ENCODE measurements around the gene B3GNT3. TPM values are rescaled to one million over a fixed set of nuclear protein-coding genes. Genes with fewer than 3 reads are reported as not detected.

Gene B3GNT3
- total RNA-seq, 6 experiments from 2014 or later = not detected

DNA sequence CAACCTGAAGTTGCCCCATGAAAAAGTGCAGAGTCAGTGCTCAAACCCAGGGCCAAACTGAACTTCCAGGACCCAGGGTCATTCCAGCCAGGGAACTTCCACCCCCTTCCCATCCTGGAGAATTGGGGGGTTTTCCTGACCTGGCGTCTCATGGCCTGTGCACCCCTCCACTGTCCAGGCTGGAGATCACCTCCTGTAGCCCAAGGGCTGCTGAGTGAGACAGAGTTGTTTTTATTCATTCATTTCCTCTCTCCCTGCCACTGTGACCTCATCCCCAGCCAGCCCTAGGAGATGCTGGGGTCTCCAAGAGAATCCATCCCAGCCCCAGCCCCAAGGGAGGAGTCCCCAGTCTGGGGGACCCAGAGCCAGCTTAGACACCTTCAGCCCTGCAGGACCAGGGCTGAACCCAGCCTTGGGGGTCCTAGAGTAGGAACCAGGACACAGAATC is 39.5 kb upstream of the B3GNT3 start:
- TF ChIP-seq, protein P1, sequence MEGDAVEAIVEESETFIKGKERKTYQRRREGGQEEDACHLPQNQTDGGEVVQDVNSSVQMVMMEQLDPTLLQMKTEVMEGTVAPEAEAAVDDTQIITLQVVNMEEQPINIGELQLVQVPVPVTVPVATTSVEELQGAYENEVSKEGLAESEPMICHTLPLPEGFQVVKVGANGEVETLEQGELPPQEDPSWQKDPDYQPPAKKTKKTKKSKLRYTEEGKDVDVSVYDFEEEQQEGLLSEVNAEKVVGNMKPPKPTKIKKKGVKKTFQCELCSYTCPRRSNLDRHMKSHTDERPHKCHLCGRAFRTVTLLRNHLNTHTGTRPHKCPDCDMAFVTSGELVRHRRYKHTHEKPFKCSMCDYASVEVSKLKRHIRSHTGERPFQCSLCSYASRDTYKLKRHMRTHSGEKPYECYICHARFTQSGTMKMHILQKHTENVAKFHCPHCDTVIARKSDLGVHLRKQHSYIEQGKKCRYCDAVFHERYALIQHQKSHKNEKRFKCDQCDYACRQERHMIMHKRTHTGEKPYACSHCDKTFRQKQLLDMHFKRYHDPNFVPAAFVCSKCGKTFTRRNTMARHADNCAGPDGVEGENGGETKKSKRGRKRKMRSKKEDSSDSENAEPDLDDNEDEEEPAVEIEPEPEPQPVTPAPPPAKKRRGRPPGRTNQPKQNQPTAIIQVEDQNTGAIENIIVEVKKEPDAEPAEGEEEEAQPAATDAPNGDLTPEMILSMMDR (IDR thresholded peaks at IDR 0.05) = no peak
- Mint-ChIP-seq H3K27ac (no peak overlapping the region), H3K4me3 (no peak overlapping the region), H3K9me3 (no peaks in the 10 kb centered on the region), H3K4me1 (ENCODE audit: low read depth) (peaks cover 6% of the 10 kb centered on the region), H3K36me3 (ENCODE audit: low read depth) (no peaks in the 10 kb centered on the region), H3K27me3 (ENCODE audit: insufficient read depth) (peaks cover 19% of the 10 kb centered on the region)
- DNase-seq = no peak

- Mint-ChIP-seq H3K27me3 (ENCODE audit: insufficient read depth) (peaks cover 19% of the 10 kb centered on the region), H3K4me3 (no peak overlapping the region), H3K9me3 (no peaks in the 10 kb centered on the region), H3K27ac (no peak overlapping the region), H3K4me1 (ENCODE audit: low read depth) (peaks cover 6% of the 10 kb centered on the region), H3K36me3 (ENCODE audit: low read depth) (no peaks in the 10 kb centered on the region)
- DNase-seq = no peak
- TF ChIP-seq, protein P1 (IDR thresholded peaks at IDR 0.05) = no peak
Measured at GRCh38 chr19:17755977-17756670, 38.8 kb upstream of the B3GNT3 start.

GRCh38 chr19:17757125-17757524 is 37.8 kb upstream of the B3GNT3 start:
- H3K36me3 Mint-ChIP-seq (ENCODE audit: low read depth) = no peaks in the 10 kb centered on the region
- TF ChIP-seq, protein P1 (IDR thresholded peaks at IDR 0.05) = no peak
- H3K4me1 Mint-ChIP-seq (ENCODE audit: low read depth) = peaks cover 6% of the 10 kb centered on the region
- no peaks in the 10 kb centered on the region for H3K9me3 Mint-ChIP-seq
- H3K4me3 Mint-ChIP-seq = no peak overlapping the region
- peaks cover 19% of the 10 kb centered on the region for H3K27me3 Mint-ChIP-seq (ENCODE audit: insufficient read depth)
- H3K27ac Mint-ChIP-seq = no peak overlapping the region
- DNase-seq = peak; percentile 46

DNA sequence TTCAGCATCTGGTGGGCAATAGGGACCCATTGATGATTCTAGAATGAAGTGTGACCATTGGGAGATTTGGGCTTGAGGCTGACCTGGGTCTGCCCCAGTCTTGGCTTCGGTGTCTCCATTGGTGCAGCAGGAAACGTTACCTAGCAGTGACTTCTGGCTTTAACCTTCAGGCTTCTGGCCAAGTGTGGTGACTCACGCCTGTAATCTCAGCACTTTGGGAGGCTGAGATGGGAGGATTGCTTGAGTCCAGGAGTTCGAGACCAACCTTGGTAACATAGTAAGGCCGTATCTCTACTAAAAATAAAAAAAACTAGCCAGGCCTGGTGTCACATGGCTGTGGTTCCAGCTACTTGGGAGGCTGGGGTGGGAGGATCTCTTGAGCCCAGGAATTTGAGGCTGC is 36.4 kb upstream of the B3GNT3 start:
- H3K4me1 Mint-ChIP-seq (ENCODE audit: low read depth) = peaks cover 6% of the 10 kb centered on the region
- DNase-seq = no peak
- H3K36me3 Mint-ChIP-seq (ENCODE audit: low read depth) = no peaks in the 10 kb centered on the region
- no peak overlapping the region for H3K4me3 Mint-ChIP-seq
- H3K9me3 Mint-ChIP-seq = no peaks in the 10 kb centered on the region
- TF ChIP-seq, protein P1 (IDR thresholded peaks at IDR 0.05) = no peak
- H3K27ac Mint-ChIP-seq = no peak overlapping the region
- peaks cover 19% of the 10 kb centered on the region for H3K27me3 Mint-ChIP-seq (ENCODE audit: insufficient read depth)

- H3K4me3 Mint-ChIP-seq = no peak overlapping the region
- TF ChIP-seq, protein P1 (IDR thresholded peaks at IDR 0.05) = no peak
- H3K36me3 Mint-ChIP-seq (ENCODE audit: low read depth) = no peaks in the 10 kb centered on the region
- DNase-seq = no peak
- H3K9me3 Mint-ChIP-seq = no peaks in the 10 kb centered on the region
- peaks cover 6% of the 10 kb centered on the region for H3K4me1 Mint-ChIP-seq (ENCODE audit: low read depth)
- H3K27me3 Mint-ChIP-seq (ENCODE audit: insufficient read depth) = peaks cover 12% of the 10 kb centered on the region
- H3K27ac Mint-ChIP-seq = no peak overlapping the region
Measured at GRCh38 chr19:17761148-17761547, 33.8 kb upstream of the B3GNT3 start.

Measured in HFFc6 (cell line).